ENCODE measurements around the gene AP1S2.

GRCh38 chrX:15888062-15888461 lies 33.4 kb upstream of the AP1S2 start:
- TF ChIP-seq EZH2 (IDR thresholded peaks at IDR 0.05; ENCODE audit: low read length, unreplicated experiment) = no peak
- TF ChIP-seq CTCF (conservative IDR thresholded peaks at IDR 0.05; ENCODE audit: low read depth, low read length) = no peak
- no peak for TF ChIP-seq EZH2phosphoT487 (IDR thresholded peaks at IDR 0.05; ENCODE audit: borderline replicate concordance, low read length)

Data from PC-3 (cell line).